CD4-positive, alpha-beta T cell treated with Interleukin-4 for 4 hours (primary cell): ENCODE measurements around the gene PMEPA1.

ENCODE experiments used
- DNase-seq: peaks from one replicate; pipeline ENCODE4 v3.0.0-alpha.2; 2020

Gene PMEPA1

DNA sequence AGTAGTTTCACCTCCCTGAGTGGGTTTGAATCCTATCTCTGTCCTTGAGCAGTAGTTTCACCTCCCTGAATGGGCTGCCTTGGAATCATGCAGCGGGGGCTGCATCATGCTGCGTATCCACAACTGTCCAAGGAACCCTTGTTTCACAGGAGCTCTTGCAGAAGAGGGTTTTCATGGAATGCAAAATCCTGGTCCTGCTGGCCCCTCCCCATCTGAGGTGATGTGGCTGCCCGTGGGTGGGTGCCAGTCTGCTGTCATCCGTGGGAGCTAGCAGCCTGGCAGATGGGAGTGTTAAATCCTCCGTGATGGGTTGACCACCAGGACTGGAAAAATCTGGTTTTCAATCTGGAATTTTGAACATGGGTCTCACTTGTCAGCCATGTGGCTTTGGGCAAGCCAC lies 111.3 kb downstream of the PMEPA1 start:
- DNase-seq = no peak
